Stimulated activated naive B cell treated with anti-CD40 and anti-IgM and Interleukin-4, amounts not matched to agents 10 μg/mL and 1 μg/mL and 100 μg/mL, for 72 hours (primary cell): ENCODE measurements around the gene ARHGAP42.
A peak's percentile ranks its signal among the peaks of the same experiment; 100 is the strongest.

ENCODE experiments used
- ATAC-seq, 2 donors: fragments of 150-1000 bp; cut with Tn5 transposase; replicated peaks; 2 replicates each; pipeline ENCODE4 v1.10.0; 2021; ENCODE audit warnings: moderate library complexity in 1 of 2
- DNase-seq: peaks from one replicate; pipeline ENCODE4 v3.0.0; 2021
- H3K27ac Mint-ChIP-seq: one replicate; pipeline ENCODE4 v1.8.0; 2022; ENCODE audit warnings: mild to moderate bottlenecking, mixed read lengths
- H3K27me3 Mint-ChIP-seq, 2 donors: one replicate each; pipeline ENCODE4 v1.8.0; 2022; ENCODE audit warnings: mixed read lengths in 2 of 2
- H3K36me3 Mint-ChIP-seq, 2 donors: one replicate each; pipeline ENCODE4 v1.8.0; 2022; ENCODE audit warnings: mixed read lengths in 2 of 2, mild to moderate bottlenecking in 1 of 2
- H3K4me1 Mint-ChIP-seq, 2 donors: one replicate each; pipeline ENCODE4 v1.8.0; 2022; ENCODE audit warnings: mixed read lengths in 2 of 2, mild to moderate bottlenecking in 1 of 2
- H3K4me3 Mint-ChIP-seq, 2 donors: one replicate each; pipeline ENCODE4 v1.8.0; 2022; ENCODE audit warnings: mild to moderate bottlenecking in 2 of 2, mixed read lengths in 2 of 2, moderate library complexity in 1 of 2
- H3K9me3 Mint-ChIP-seq, 2 donors: one replicate each; pipeline ENCODE4 v1.8.0; 2022; ENCODE audit warnings: mixed read lengths in 2 of 2, mild to moderate bottlenecking in 1 of 2

Gene ARHGAP42

GRCh38 chr11:100849009-100849900, 162.2 kb downstream of the ARHGAP42 start:
- H3K9me3 Mint-ChIP-seq: no peaks in the 10 kb centered on the region
- H3K27ac Mint-ChIP-seq: no peak overlapping the region
- no peaks in the 10 kb centered on the region for H3K27me3 Mint-ChIP-seq
- no peaks in the 10 kb centered on the region for H3K36me3 Mint-ChIP-seq
- no peaks in the 10 kb centered on the region for H3K4me1 Mint-ChIP-seq
- ATAC-seq (no peak), DNase-seq (no peak)
- no peak overlapping the region for H3K4me3 Mint-ChIP-seq

- DNase-seq (no peak), ATAC-seq (no peak)
- no peaks in the 10 kb centered on the region for H3K4me1 Mint-ChIP-seq
- H3K36me3 Mint-ChIP-seq: no peaks in the 10 kb centered on the region
- H3K9me3 Mint-ChIP-seq: no peaks in the 10 kb centered on the region
- no peak overlapping the region for H3K4me3 Mint-ChIP-seq
- H3K27me3 Mint-ChIP-seq: no peaks in the 10 kb centered on the region
- no peak overlapping the region for H3K27ac Mint-ChIP-seq
These were observed 162.8 kb downstream of the ARHGAP42 start for GRCh38 chr11:100849901-100850235.

DNA sequence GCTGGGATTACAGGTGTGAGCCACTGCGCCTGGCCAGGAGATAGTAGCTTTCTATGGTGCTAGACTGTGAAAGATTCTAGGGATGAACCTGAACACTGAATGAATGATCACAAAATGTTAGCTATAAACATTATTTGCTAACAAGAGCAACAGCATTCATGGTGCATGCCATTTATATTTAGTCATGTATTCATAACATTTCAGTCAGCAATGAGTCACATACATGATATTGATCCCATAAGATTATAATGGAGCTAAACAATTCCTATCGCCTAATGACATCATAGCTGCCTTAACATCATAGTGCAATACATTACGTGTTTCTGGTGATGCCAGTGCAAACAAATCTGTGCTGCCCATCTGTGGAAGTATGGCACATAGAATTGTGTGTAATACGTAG, 164.1 kb downstream of the ARHGAP42 start:
- no peaks in the 10 kb centered on the region for H3K27me3 Mint-ChIP-seq
- no peak overlapping the region for H3K4me3 Mint-ChIP-seq
- DNase-seq (no peak), ATAC-seq (no peak)
- no peak overlapping the region for H3K27ac Mint-ChIP-seq
- no peaks in the 10 kb centered on the region for H3K36me3 Mint-ChIP-seq
- no peaks in the 10 kb centered on the region for H3K4me1 Mint-ChIP-seq
- no peaks in the 10 kb centered on the region for H3K9me3 Mint-ChIP-seq

- ATAC-seq (no peak), DNase-seq (no peak)
- no peak overlapping the region for H3K4me3 Mint-ChIP-seq
- no peaks in the 10 kb centered on the region for H3K4me1 Mint-ChIP-seq
- H3K27me3 Mint-ChIP-seq: no peaks in the 10 kb centered on the region
- H3K36me3 Mint-ChIP-seq: no peaks in the 10 kb centered on the region
- no peaks in the 10 kb centered on the region for H3K9me3 Mint-ChIP-seq
- H3K27ac Mint-ChIP-seq: no peak overlapping the region
These were observed 164.6 kb downstream of the ARHGAP42 start for GRCh38 chr11:100851584-100852152.

DNA sequence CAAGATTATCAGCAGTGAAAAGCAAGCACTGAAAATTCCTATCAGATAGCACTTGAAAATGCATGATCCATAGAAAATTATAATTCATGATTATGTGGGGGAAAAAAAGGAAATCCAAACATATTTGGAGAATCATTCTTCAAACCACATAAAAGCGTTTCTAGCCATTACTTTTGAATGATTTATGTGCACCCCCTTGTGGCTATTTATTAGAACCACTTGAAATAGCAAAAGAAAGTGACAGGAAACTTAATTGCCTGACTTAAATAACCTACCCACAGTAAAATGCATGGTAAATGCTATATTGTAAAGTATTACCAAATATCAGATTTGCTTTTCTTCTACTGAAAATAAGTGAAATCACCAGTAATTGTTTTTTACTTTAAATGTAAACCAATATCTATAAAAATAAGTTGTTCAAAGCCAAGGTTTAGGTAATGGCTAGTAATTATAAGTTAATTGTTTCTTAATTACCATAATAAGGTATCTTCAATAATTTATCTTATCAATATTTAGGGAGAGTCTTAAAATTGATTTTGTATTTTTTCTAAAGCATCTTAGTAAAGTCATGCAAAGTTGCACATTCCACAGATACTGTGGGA, 168.5 kb downstream of the ARHGAP42 start:
- Mint-ChIP-seq H3K27ac (no peak overlapping the region), H3K36me3 (peaks cover 0 to 3% of the 10 kb centered on the region in 2 donors), H3K4me1 (no peaks in the 10 kb centered on the region), H3K27me3 (no peaks in the 10 kb centered on the region), H3K4me3 (no peak overlapping the region), H3K9me3 (no peaks in the 10 kb centered on the region)
- DNase-seq: no peak
- peak in 1 of 2 donors; percentile 27 for ATAC-seq

DNA sequence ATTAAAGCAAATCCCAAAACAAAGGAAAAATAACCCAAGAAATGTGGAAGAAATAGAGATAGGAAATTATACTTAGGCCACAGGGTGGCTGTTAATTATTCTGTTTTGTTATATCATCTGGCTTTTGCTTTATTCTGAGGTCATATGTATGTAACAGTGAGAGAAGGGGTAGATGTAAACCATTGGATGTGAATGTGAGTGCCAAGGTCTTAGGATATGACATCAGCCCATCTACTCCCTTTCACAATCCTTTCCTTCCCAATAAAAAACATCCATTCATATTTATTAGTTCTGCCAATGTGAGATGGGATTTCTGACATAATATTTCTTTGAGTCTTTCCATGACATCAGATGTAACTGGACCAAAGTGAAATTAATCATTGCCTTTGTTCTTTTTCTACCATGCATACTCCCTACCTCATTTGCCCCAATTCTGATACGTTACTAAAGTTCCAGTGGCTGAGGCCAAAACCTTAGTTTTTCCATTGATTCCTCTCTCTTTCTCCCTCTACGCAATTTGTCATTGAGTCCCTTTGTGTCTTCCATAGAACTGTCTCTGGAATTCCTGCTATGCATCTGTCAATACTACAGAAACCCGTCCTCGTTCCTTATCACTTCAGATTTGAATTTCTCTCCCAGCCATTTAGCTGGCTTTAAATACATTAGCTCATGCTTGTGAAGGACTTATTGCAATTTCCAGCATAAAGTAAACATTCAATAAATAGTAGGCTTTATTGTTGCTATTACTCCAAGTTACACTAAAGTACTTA, 170.3 kb downstream of the ARHGAP42 start:
- peaks cover 7 to 9% of the 10 kb centered on the region in 2 donors for H3K36me3 Mint-ChIP-seq

DNA sequence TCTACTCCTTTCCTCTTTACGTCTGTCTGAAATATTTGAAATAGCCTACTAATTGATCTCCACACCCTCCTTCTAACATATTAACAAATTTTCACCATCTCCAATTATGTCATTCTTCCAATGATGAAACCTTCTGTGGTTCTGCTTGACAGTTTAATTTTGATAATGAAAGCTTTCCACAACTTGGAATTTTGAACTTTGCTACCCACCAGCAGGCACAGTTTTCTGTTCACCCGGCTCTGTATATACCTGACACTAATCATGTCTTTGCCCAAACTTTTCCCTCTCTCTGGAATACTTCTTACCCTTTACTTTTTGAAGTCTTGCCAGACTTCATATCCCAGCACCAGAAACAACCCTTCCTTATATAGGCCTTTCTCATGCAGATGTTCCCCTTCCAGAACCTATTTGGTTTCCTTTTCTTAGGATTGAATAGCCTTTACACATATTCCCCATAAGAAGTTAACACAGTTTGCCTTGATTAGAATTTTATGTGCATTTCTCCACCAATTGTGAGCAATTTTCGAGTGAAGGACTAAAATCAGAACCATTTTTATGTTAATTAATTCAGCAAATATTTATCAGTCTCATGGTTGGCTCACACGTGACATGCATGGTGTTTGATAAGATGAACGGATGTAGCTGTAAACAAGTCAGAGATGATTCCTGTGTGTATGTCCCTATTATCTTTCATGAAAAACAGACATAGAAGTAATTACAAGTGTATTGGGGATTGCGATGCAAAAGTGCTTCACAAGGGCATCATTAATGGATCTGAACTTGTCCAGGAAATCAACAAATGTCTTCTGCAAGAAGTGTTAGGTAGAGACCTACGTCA, 173.4 kb downstream of the ARHGAP42 start:
- no peak overlapping the region for H3K4me3 Mint-ChIP-seq
- H3K27ac Mint-ChIP-seq: no peak overlapping the region
- H3K36me3 Mint-ChIP-seq: peaks cover 9 to 13% of the 10 kb centered on the region in 2 donors
- ATAC-seq (no peak), DNase-seq (no peak)
- no peaks in the 10 kb centered on the region for H3K9me3 Mint-ChIP-seq
- H3K27me3 Mint-ChIP-seq: no peaks in the 10 kb centered on the region
- peaks cover 2 to 7% of the 10 kb centered on the region in 2 donors for H3K4me1 Mint-ChIP-seq

More for the DNA sequence above, 170.3 kb downstream of the ARHGAP42 start:
- Mint-ChIP-seq H3K27ac (no peak overlapping the region), H3K9me3 (no peaks in the 10 kb centered on the region), H3K4me3 (no peak overlapping the region), H3K4me1 (no peaks in the 10 kb centered on the region), H3K27me3 (no peaks in the 10 kb centered on the region)
- ATAC-seq: no peak
- no peak for DNase-seq

GRCh38 chr11:100861212-100861611, 174.1 kb downstream of the ARHGAP42 start:
- ATAC-seq (no peak), DNase-seq (no peak)
- H3K27me3 Mint-ChIP-seq: no peaks in the 10 kb centered on the region
- H3K4me1 Mint-ChIP-seq: peaks cover 5 to 11% of the 10 kb centered on the region in 2 donors
- H3K9me3 Mint-ChIP-seq: peaks cover 2 to 3% of the 10 kb centered on the region in 2 donors
- H3K36me3 Mint-ChIP-seq: peaks cover 11 to 19% of the 10 kb centered on the region in 2 donors
- no peak overlapping the region for H3K4me3 Mint-ChIP-seq
- H3K27ac Mint-ChIP-seq: no peak overlapping the region

GRCh38 chr11:100863080-100863581, 176.0 kb downstream of the ARHGAP42 start:
- Mint-ChIP-seq H3K9me3 (peaks cover 11 to 12% of the 10 kb centered on the region in 2 donors), H3K36me3 (peaks cover 17 to 23% of the 10 kb centered on the region in 2 donors), H3K4me3 (no peak overlapping the region), H3K27ac (peak overlapping the region; percentile 6), H3K27me3 (no peaks in the 10 kb centered on the region), H3K4me1 (peaks cover 14 to 23% of the 10 kb centered on the region in 2 donors)
- ATAC-seq (peak; percentile 60 to 74), DNase-seq (no peak)

GRCh38 chr11:100865443-100866065, 178.5 kb downstream of the ARHGAP42 start:
- H3K4me3 Mint-ChIP-seq: no peak overlapping the region
- H3K36me3 Mint-ChIP-seq: peaks cover 14 to 23% of the 10 kb centered on the region in 2 donors
- H3K27ac Mint-ChIP-seq: no peak overlapping the region
- peaks cover 11 to 12% of the 10 kb centered on the region in 2 donors for H3K9me3 Mint-ChIP-seq
- ATAC-seq: no peak
- no peaks in the 10 kb centered on the region for H3K27me3 Mint-ChIP-seq
- H3K4me1 Mint-ChIP-seq: peaks cover 14 to 23% of the 10 kb centered on the region in 2 donors
- DNase-seq: no peak

- ATAC-seq: peak; percentile 84 to 91
- no peak overlapping the region for H3K4me3 Mint-ChIP-seq
- H3K27ac Mint-ChIP-seq: peak overlapping the region; percentile 47
- DNase-seq: peak; percentile 7
- H3K4me1 Mint-ChIP-seq: peaks cover 14 to 23% of the 10 kb centered on the region in 2 donors
- H3K36me3 Mint-ChIP-seq: peaks cover 10 to 18% of the 10 kb centered on the region in 2 donors
- H3K27me3 Mint-ChIP-seq: no peaks in the 10 kb centered on the region
- H3K9me3 Mint-ChIP-seq: peaks cover 11 to 12% of the 10 kb centered on the region in 2 donors
These were observed 179.4 kb downstream of the ARHGAP42 start for GRCh38 chr11:100866453-100866852.

DNA sequence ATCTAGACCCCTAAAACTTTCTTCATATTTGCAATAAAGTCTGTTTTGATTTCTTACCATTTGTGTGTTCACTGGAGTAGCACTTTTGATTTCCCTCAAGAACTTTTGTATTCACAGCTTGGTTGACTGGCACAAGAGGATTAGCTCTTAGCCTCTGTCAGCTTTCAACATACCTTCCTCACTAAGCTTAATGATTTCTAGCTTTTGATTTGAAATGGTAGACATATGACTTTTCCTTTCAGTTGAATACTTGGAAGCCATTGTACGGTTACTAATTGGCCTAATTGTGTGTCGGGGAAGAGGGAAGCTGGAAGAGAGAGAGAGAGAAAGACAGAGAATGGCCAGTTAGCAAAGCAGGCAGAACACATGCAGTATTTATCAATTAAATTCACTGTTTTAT, 180.5 kb downstream of the ARHGAP42 start:
- peaks cover 11 to 12% of the 10 kb centered on the region in 2 donors for H3K9me3 Mint-ChIP-seq
- H3K27ac Mint-ChIP-seq: no peak overlapping the region
- no peak overlapping the region for H3K4me3 Mint-ChIP-seq
- H3K4me1 Mint-ChIP-seq: peaks cover 14 to 23% of the 10 kb centered on the region in 2 donors
- ATAC-seq (no peak), DNase-seq (no peak)
- peaks cover 10 to 14% of the 10 kb centered on the region in 2 donors for H3K36me3 Mint-ChIP-seq
- H3K27me3 Mint-ChIP-seq: no peaks in the 10 kb centered on the region

- no peak for ATAC-seq
- Mint-ChIP-seq H3K27ac (no peak overlapping the region), H3K4me3 (no peak overlapping the region)
These were observed 182.2 kb downstream of the ARHGAP42 start for GRCh38 chr11:100869328-100869727.

More at GRCh38 chr11:100869328-100869727, 182.2 kb downstream of the ARHGAP42 start:
- Mint-ChIP-seq H3K27me3 (no peaks in the 10 kb centered on the region), H3K36me3 (peaks cover 9 to 10% of the 10 kb centered on the region in 2 donors), H3K9me3 (peaks cover 11 to 12% of the 10 kb centered on the region in 2 donors), H3K4me1 (peaks cover 12 to 17% of the 10 kb centered on the region in 2 donors)
- no peak for DNase-seq
